ENCODE results near the gene CYTL1.

CYTL1 gene

DNA sequence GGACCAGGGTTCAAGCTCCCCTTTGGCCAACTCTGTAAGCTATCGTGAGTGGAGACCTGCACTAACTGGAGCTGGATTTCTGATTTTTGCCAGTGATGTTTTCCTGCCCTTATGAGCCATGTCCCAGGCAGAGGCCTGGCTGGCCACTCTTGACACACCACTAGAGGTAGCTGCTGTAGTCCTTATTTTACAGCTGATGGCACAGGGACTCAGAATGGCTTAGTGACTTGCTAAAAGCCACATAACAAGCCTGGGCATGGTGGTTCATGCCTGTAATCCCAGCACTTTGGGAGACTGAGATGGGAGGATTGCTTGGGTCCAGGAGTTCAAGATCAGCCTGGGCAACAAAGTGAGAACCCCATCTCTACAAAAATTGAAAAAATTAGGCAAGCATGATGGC lies 33.4 kb downstream of the CYTL1 start:
- peak; percentile 12 for TF ChIP-seq CTCF (IDR thresholded peaks at IDR 0.05; ENCODE audit: insufficient read depth, low read length, poor library complexity, severe bottlenecking)
- Histone ChIP-seq H3K27me3 (replicated peaks; ENCODE audit: control insufficient read depth, insufficient read depth, low read length) (no peaks in the 10 kb centered on the region), H3K4me3 (replicated peaks; ENCODE audit: low read depth, low read length) (no peak overlapping the region), H3K36me3 (ENCODE audit: control insufficient read depth, insufficient read depth, low read length) (no peaks in the 10 kb centered on the region)
- no peak for DNase-seq (ENCODE audit: extremely low read depth, insufficient read length)

- H3K4me3 ChIP-seq (replicated peaks; ENCODE audit: low read depth, low read length), result no peak overlapping the region
- H3K27me3 ChIP-seq (replicated peaks; ENCODE audit: control insufficient read depth, insufficient read depth, low read length), result no peaks in the 10 kb centered on the region
- no peak for DNase-seq (ENCODE audit: extremely low read depth, insufficient read length)
- no peaks in the 10 kb centered on the region for H3K36me3 ChIP-seq (ENCODE audit: control insufficient read depth, insufficient read depth, low read length)
- no peak for TF ChIP-seq CTCF (IDR thresholded peaks at IDR 0.05; ENCODE audit: insufficient read depth, low read length, poor library complexity, severe bottlenecking)
Measured at GRCh38 chr4:4985036-4985435, 34.2 kb downstream of the CYTL1 start.

GRCh38 chr4:4984186-4984585 lies 35.1 kb downstream of the CYTL1 start:
- no peak for DNase-seq (ENCODE audit: extremely low read depth, insufficient read length)
- Histone ChIP-seq H3K36me3 (ENCODE audit: control insufficient read depth, insufficient read depth, low read length) (no peaks in the 10 kb centered on the region), H3K27me3 (replicated peaks; ENCODE audit: control insufficient read depth, insufficient read depth, low read length) (no peaks in the 10 kb centered on the region), H3K4me3 (replicated peaks; ENCODE audit: low read depth, low read length) (no peak overlapping the region)
- no peak for TF ChIP-seq CTCF (IDR thresholded peaks at IDR 0.05; ENCODE audit: insufficient read depth, low read length, poor library complexity, severe bottlenecking)

- Histone ChIP-seq H3K36me3 (ENCODE audit: control insufficient read depth, insufficient read depth, low read length) (no peaks in the 10 kb centered on the region), H3K4me3 (replicated peaks; ENCODE audit: low read depth, low read length) (no peak overlapping the region), H3K27me3 (replicated peaks; ENCODE audit: control insufficient read depth, insufficient read depth, low read length) (no peaks in the 10 kb centered on the region)
- DNase-seq (ENCODE audit: extremely low read depth, insufficient read length), result no peak
- TF ChIP-seq CTCF (IDR thresholded peaks at IDR 0.05; ENCODE audit: insufficient read depth, low read length, poor library complexity, severe bottlenecking), result no peak
Measured at GRCh38 chr4:4981827-4982226, 37.4 kb downstream of the CYTL1 start.

DNA sequence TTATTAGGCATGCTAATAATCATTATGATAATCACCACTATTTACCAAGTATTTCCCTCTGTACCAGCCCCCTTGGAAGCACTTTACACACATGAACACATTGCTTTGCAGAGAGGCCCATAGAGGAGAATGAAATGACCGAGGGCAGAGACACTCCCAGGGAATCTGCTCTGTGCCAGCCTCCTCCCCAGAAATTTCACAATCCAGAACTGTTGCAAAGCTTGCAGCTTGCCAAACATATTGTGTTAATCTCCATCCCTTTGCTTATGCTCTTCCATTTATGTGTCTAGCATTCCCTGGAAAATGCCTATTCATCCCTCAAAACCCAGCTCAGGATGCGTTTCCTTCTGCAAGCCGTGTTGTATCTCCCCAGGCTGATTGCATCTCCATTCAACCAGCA lies 37.8 kb downstream of the CYTL1 start:
- no peak for TF ChIP-seq CTCF (IDR thresholded peaks at IDR 0.05; ENCODE audit: insufficient read depth, low read length, poor library complexity, severe bottlenecking)
- Histone ChIP-seq H3K4me3 (replicated peaks; ENCODE audit: low read depth, low read length) (no peak overlapping the region), H3K27me3 (replicated peaks; ENCODE audit: control insufficient read depth, insufficient read depth, low read length) (no peaks in the 10 kb centered on the region), H3K36me3 (ENCODE audit: control insufficient read depth, insufficient read depth, low read length) (no peaks in the 10 kb centered on the region)
- DNase-seq (ENCODE audit: extremely low read depth, insufficient read length), result no peak

- Histone ChIP-seq H3K27me3 (replicated peaks; ENCODE audit: control insufficient read depth, insufficient read depth, low read length) (no peaks in the 10 kb centered on the region), H3K36me3 (ENCODE audit: control insufficient read depth, insufficient read depth, low read length) (no peaks in the 10 kb centered on the region), H3K4me3 (replicated peaks; ENCODE audit: low read depth, low read length) (no peak overlapping the region)
- TF ChIP-seq CTCF (IDR thresholded peaks at IDR 0.05; ENCODE audit: insufficient read depth, low read length, poor library complexity, severe bottlenecking), result no peak
- DNase-seq (ENCODE audit: extremely low read depth, insufficient read length), result no peak
Measured at GRCh38 chr4:4980621-4981230, 38.5 kb downstream of the CYTL1 start.
